ENCODE measurements around the gene LY6G6D. TPM values are rescaled to one million over a fixed set of nuclear protein-coding genes. Genes with fewer than 3 reads are reported as not detected.
A peak's percentile ranks its signal among the peaks of the same experiment; 100 is the strongest.

LY6G6D gene
- total and polyA plus RNA-seq, 2 of the 13 experiments (the other 11 are each of a cell fraction or from before 2014, with no cell fraction given): not detected

GRCh38 chr6:31737315-31737990 is 22.3 kb downstream of the LY6G6D start (continued):
- TF ChIP-seq, protein P1, sequence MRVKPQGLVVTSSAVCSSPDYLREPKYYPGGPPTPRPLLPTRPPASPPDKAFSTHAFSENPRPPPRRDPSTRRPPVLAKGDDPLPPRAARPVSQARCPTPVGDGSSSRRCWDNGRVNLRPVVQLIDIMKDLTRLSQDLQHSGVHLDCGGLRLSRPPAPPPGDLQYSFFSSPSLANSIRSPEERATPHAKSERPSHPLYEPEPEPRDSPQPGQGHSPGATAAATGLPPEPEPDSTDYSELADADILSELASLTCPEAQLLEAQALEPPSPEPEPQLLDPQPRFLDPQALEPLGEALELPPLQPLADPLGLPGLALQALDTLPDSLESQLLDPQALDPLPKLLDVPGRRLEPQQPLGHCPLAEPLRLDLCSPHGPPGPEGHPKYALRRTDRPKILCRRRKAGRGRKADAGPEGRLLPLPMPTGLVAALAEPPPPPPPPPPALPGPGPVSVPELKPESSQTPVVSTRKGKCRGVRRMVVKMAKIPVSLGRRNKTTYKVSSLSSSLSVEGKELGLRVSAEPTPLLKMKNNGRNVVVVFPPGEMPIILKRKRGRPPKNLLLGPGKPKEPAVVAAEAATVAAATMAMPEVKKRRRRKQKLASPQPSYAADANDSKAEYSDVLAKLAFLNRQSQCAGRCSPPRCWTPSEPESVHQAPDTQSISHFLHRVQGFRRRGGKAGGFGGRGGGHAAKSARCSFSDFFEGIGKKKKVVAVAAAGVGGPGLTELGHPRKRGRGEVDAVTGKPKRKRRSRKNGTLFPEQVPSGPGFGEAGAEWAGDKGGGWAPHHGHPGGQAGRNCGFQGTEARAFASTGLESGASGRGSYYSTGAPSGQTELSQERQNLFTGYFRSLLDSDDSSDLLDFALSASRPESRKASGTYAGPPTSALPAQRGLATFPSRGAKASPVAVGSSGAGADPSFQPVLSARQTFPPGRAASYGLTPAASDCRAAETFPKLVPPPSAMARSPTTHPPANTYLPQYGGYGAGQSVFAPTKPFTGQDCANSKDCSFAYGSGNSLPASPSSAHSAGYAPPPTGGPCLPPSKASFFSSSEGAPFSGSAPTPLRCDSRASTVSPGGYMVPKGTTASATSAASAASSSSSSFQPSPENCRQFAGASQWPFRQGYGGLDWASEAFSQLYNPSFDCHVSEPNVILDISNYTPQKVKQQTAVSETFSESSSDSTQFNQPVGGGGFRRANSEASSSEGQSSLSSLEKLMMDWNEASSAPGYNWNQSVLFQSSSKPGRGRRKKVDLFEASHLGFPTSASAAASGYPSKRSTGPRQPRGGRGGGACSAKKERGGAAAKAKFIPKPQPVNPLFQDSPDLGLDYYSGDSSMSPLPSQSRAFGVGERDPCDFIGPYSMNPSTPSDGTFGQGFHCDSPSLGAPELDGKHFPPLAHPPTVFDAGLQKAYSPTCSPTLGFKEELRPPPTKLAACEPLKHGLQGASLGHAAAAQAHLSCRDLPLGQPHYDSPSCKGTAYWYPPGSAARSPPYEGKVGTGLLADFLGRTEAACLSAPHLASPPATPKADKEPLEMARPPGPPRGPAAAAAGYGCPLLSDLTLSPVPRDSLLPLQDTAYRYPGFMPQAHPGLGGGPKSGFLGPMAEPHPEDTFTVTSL (CRISPR knock-in tag; IDR thresholded peaks at IDR 0.05; ENCODE audit: borderline replicate concordance): peak; percentile 69; the same call in 1 of the 2 replicates
- TF ChIP-seq PBX2 (CRISPR knock-in tag; IDR thresholded peaks at IDR 0.05) (peak; percentile 66), CHD4 (IDR thresholded peaks at IDR 0.05; ENCODE audit: borderline replicate concordance, low read length) (peak; percentile 32; the same call in 1 of the 2 replicates), REPIN1 (CRISPR knock-in tag; IDR thresholded peaks at IDR 0.05; ENCODE audit: borderline replicate concordance, low read depth) (no peak)

Data from HepG2 (cell line).